WTC11 (cell line): ENCODE results near the gene TACC2.

Experiments used
- FOXP4 ChIP-seq: sonication (generic); formaldehyde crosslinking; IDR thresholded peaks from 2 replicates; pipeline ENCODE4 v1.8.0; 2022; ENCODE audit warnings: mild to moderate bottlenecking, missing genetic modification reagents
- ZNF121 ChIP-seq: sonication (generic); formaldehyde crosslinking; IDR thresholded peaks from 2 replicates; pipeline ENCODE4 v1.8.0; 2023; ENCODE audit warnings: missing genetic modification reagents
- ZNF423 ChIP-seq: fragments of 250-450 bp; sonication (Bioruptor Pico); IDR thresholded peaks from 2 replicates; pipeline ENCODE4 v2.1.2; 2022; ENCODE audit warnings: mild to moderate bottlenecking, moderate library complexity
- TF ChIP-seq, protein P1 (sequence below): fragments of 200-600 bp; IDR thresholded peaks from 2 replicates; pipeline ENCODE4 v1.8.0; 2022; ENCODE audit warnings: antibody characterized with exemption

GRCh38 chr10:122091722-122092121, 102.8 kb downstream of the TACC2 start:
- TF ChIP-seq ZNF121 = no peak
- no peak for TF ChIP-seq ZNF423 (CRISPR knock-in tag)
- TF ChIP-seq, protein P1, sequence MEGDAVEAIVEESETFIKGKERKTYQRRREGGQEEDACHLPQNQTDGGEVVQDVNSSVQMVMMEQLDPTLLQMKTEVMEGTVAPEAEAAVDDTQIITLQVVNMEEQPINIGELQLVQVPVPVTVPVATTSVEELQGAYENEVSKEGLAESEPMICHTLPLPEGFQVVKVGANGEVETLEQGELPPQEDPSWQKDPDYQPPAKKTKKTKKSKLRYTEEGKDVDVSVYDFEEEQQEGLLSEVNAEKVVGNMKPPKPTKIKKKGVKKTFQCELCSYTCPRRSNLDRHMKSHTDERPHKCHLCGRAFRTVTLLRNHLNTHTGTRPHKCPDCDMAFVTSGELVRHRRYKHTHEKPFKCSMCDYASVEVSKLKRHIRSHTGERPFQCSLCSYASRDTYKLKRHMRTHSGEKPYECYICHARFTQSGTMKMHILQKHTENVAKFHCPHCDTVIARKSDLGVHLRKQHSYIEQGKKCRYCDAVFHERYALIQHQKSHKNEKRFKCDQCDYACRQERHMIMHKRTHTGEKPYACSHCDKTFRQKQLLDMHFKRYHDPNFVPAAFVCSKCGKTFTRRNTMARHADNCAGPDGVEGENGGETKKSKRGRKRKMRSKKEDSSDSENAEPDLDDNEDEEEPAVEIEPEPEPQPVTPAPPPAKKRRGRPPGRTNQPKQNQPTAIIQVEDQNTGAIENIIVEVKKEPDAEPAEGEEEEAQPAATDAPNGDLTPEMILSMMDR = no peak
- TF ChIP-seq FOXP4 = no peak
